PC-9 (cell line): ENCODE results near the gene SPINK8.

Source experiments
- CTCF ChIP-seq: fragments of 200-600 bp; sonication (generic); conservative IDR thresholded peaks from 2 replicates; pipeline ENCODE4 v1.6.1; 2017; ENCODE audit warnings: mixed run types, antibody characterized with exemption, mild to moderate bottlenecking, moderate library complexity
- EZH2 ChIP-seq: fragments of 200-600 bp; sonication (generic); IDR thresholded peaks from 2 replicates; pipeline ENCODE4 v1.8.0; 2017; ENCODE audit warnings: antibody characterized with exemption, low read depth

GRCh38 chr3:48294611-48295263 is 38.7 kb downstream of the SPINK8 start:
- TF ChIP-seq CTCF (no peak), EZH2 (no peak)
